C4-2B (cell line): Measurements from ENCODE around the gene SLC25A42.

Experiments
- ZFX ChIP-seq: fragments of 450-650 bp; IDR thresholded peaks from 2 replicates; pipeline ENCODE4 v1.6.1; 2017
- TF ChIP-seq, protein P1 (sequence below): fragments of 450-650 bp; conservative IDR thresholded peaks from 2 replicates; pipeline ENCODE4 v1.5.1; 2017; ENCODE audit warnings: mild to moderate bottlenecking

DNA sequence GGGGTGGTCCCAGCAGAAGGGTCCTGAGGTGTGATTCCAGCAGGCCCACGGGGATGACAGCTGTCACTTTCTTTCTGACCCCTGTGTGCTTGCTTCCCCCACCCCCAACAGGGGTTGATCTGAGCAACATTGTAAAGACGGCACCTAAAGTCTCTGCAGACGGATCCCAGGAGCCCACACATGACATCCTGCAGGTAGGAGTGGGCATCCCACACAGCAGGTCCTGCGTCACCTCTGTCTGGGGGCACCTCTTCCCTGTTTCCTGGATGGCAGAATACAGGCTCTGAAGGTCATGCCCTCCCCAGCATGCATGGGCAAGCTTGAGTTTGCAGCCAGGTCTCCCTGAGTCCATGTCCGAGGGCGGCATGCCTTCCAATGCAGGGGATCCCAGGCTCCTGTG lies 19.9 kb upstream of the SLC25A42 start:
- TF ChIP-seq, protein P1, sequence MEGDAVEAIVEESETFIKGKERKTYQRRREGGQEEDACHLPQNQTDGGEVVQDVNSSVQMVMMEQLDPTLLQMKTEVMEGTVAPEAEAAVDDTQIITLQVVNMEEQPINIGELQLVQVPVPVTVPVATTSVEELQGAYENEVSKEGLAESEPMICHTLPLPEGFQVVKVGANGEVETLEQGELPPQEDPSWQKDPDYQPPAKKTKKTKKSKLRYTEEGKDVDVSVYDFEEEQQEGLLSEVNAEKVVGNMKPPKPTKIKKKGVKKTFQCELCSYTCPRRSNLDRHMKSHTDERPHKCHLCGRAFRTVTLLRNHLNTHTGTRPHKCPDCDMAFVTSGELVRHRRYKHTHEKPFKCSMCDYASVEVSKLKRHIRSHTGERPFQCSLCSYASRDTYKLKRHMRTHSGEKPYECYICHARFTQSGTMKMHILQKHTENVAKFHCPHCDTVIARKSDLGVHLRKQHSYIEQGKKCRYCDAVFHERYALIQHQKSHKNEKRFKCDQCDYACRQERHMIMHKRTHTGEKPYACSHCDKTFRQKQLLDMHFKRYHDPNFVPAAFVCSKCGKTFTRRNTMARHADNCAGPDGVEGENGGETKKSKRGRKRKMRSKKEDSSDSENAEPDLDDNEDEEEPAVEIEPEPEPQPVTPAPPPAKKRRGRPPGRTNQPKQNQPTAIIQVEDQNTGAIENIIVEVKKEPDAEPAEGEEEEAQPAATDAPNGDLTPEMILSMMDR: no peak
- no peak for TF ChIP-seq ZFX
